Pancreas (tissue), 10 donors: ENCODE results near the gene NACA2. TPM values are rescaled to one million over a fixed set of nuclear protein-coding genes. Genes with fewer than 3 reads are reported as not detected.

ENCODE experiments used
- ATAC-seq, 4 donors: fragments of 200-7000 bp; cut with Tn5 transposase; one replicate each; pipeline versions ENCODE4 v1.8.0 to v1.9.1; 2020; ENCODE audit warnings: mild to moderate bottlenecking in 4 of 4, moderate library complexity in 4 of 4
- DNase-seq, 6 donors: peaks; one replicate each; pipeline ENCODE4 v3.0.0-alpha.2; 2020
- FAIRE-seq: peaks from 2 replicates; lab custom pipeline; 2012; peaks lifted over from hg19 to GRCh38; lab: Jason Lieb, UNC
- H3K27ac ChIP-seq, 4 donors: fragments of 200-600 bp; sonication (generic); 1 replicate in 3 of 4; 2 replicates in 1 of 4; pipeline versions ENCODE4 v1.5.0 to v1.8.0; 2020
- H3K27me3 ChIP-seq, 4 donors: fragments of 200-600 bp; one replicate each; pipeline ENCODE4 v1.8.0; 2021
- H3K36me3 ChIP-seq, 3 donors: fragments of 200-600 bp; sonication (generic) in 1 of 3; one replicate each; pipeline versions ENCODE4 v1.5.0 to v1.8.0; 2020 to 2021
- H3K4me1 ChIP-seq, 3 donors: fragments of 200-600 bp; one replicate each; pipeline ENCODE4 v1.8.0; 2021
- H3K4me3 ChIP-seq, 4 donors: fragments of 200-600 bp; sonication (generic) in 2 of 4; one replicate each; pipeline versions ENCODE4 v1.5.0 to v1.8.0; 2020 to 2021
- H3K9me3 ChIP-seq, 4 donors: fragments of 200-600 bp; one replicate each; pipeline ENCODE4 v1.8.0; 2021
- CTCF ChIP-seq, 4 donors: fragments of 200-600 bp; sonication (generic) in 3 of 4; IDR thresholded peaks; one replicate each; pipeline versions ENCODE4 v1.5.0 to v1.8.0; 2021; ENCODE audit warnings: antibody characterized with exemption in 4 of 4
- WGBS, 2 donors: extraction: QIAGEN DNeasy Blood & Tissue Kit; methylation state at CpG; one replicate each; pipeline ENCODE4 v1.1.7; 2013; 5-methylcytosine and 5-hydroxymethylcytosine counted together
- intact Hi-C, 3 donors: fragments of 100-400 bp; cut with DNase I; formaldehyde crosslinking; loops; one replicate each; pipeline versions ENCODE4 v1.11.1 to v1.14.2; 2022
- polyA plus RNA-seq, 2 donors: library from polyadenylated mRNA; stranded (reverse); fragments of 200-250 nt; gene quantifications; one replicate each; pipeline ENCODE4 v1.2.3, GENCODE V29; 2013
- total RNA-seq, 6 donors: library from RNA; stranded (reverse); fragmentation: NEBNext Ultra II Directional in 4 of 6; extraction: Animal tissue kit (Norgen Biotek cat#: 25700) in 4 of 6; gene quantifications; one replicate each; pipeline versions ENCODE4 v1.2.1 to v1.2.4, GENCODE V29; 2021 to 2023
- donor health status: healthy with polysubstance abuse.
- donor health status: DM: no; HTN: no; CAD: no; lungs with moderate emphysema.
- donor health status: DM: no; HTN: no; CAD: no.
- donor health status: control.
- donor health status: control.
- donor health status: Bipolar disorder and iron deficiency.
- donor health status: DM: yes; HTN: yes; CAD: no.
- donor health status: DM: no; HTN: no; CAD: no.
- donor health status: DM: no; HTN: no; CAD: no.
- donor health status: DM: yes; HTN: yes; CAD: no.

The NACA2 gene
- total and polyA plus RNA-seq, 8 donors: 0.12 TPM; not detected in 7

- Histone ChIP-seq H3K27ac (no peak overlapping the region), H3K4me1 (no peaks in the 10 kb centered on the region), H3K9me3 (no peaks in the 10 kb centered on the region), H3K4me3 (no peak overlapping the region), H3K27me3 (no peaks in the 10 kb centered on the region), H3K36me3 (no peaks in the 10 kb centered on the region)
- ATAC-seq (no peak), DNase-seq (no peak), FAIRE-seq (no peak)
- intact Hi-C loops: no loop called here
- TF ChIP-seq CTCF (IDR thresholded peaks at IDR 0.05): no peak
- WGBS, 2 donors: 65 to 68% methylated on average over 2 of the region's 2 CpGs
Measured at GRCh38 chr17:61598014-61598413, 7.0 kb upstream of the NACA2 start.

GRCh38 chr17:61597607-61598006 is 6.6 kb upstream of the NACA2 start:
- no peak overlapping the region for H3K4me3 ChIP-seq
- H3K36me3 ChIP-seq: no peaks in the 10 kb centered on the region
- FAIRE-seq: no peak
- H3K27me3 ChIP-seq: no peaks in the 10 kb centered on the region
- no peak for ATAC-seq
- no peak for DNase-seq
- H3K4me1 ChIP-seq: no peaks in the 10 kb centered on the region
- intact Hi-C loops: no loop called here
- H3K27ac ChIP-seq: no peak overlapping the region
- no peaks in the 10 kb centered on the region for H3K9me3 ChIP-seq
- WGBS, 2 donors: 88 to 91% methylated on average over 3 of the region's 3 CpGs
- TF ChIP-seq CTCF (IDR thresholded peaks at IDR 0.05): no peak

- no peak for ATAC-seq
- no peaks in the 10 kb centered on the region for H3K9me3 ChIP-seq
- no peak for TF ChIP-seq CTCF (IDR thresholded peaks at IDR 0.05)
- intact Hi-C loops: no loop called here
- H3K27ac ChIP-seq: no peak overlapping the region
- FAIRE-seq: no peak
- H3K4me3 ChIP-seq: no peak overlapping the region
- DNase-seq: no peak
- no peaks in the 10 kb centered on the region for H3K36me3 ChIP-seq
- H3K27me3 ChIP-seq: no peaks in the 10 kb centered on the region
- H3K4me1 ChIP-seq: no peaks in the 10 kb centered on the region
- 61 to 65% methylated on average over 7 of the region's 7 CpGs for WGBS, 2 donors
Measured at GRCh38 chr17:61595418-61596186, 4.6 kb upstream of the NACA2 start.

GRCh38 chr17:61594294-61594825 is 3.3 kb upstream of the NACA2 start:
- Histone ChIP-seq H3K9me3 (no peaks in the 10 kb centered on the region), H3K4me1 (no peaks in the 10 kb centered on the region), H3K4me3 (no peak overlapping the region), H3K27me3 (no peaks in the 10 kb centered on the region), H3K27ac (no peak overlapping the region), H3K36me3 (no peaks in the 10 kb centered on the region)
- no peak for ATAC-seq
- WGBS, 2 donors: 90 to 91% methylated on average over 5 of the region's 5 CpGs
- no peak for DNase-seq
- intact Hi-C loops: no loop called here
- FAIRE-seq: no peak
- no peak for TF ChIP-seq CTCF (IDR thresholded peaks at IDR 0.05)

- H3K4me3 ChIP-seq: no peak overlapping the region
- no peak for TF ChIP-seq CTCF (IDR thresholded peaks at IDR 0.05)
- WGBS, 2 donors: 78 to 85% methylated on average over 7 of the region's 7 CpGs
Measured at GRCh38 chr17:61593426-61593825, 2.4 kb upstream of the NACA2 start.

More at GRCh38 chr17:61593426-61593825, 2.4 kb upstream of the NACA2 start:
- Histone ChIP-seq H3K36me3 (no peaks in the 10 kb centered on the region), H3K4me1 (no peaks in the 10 kb centered on the region), H3K27ac (no peak overlapping the region), H3K9me3 (no peaks in the 10 kb centered on the region), H3K27me3 (no peaks in the 10 kb centered on the region)
- intact Hi-C loops: no loop called here
- DNase-seq (no peak), ATAC-seq (no peak), FAIRE-seq (no peak)
